Islet of Langerhans (tissue), 1 donor: ENCODE data around the gene PHLDA3.

ENCODE experiments used
- FAIRE-seq: peaks from one replicate; lab custom pipeline; 2011; peaks lifted over from hg19 to GRCh38; lab: Jason Lieb, UNC

The PHLDA3 gene

GRCh38 chr1:201429736-201430501 is 39.1 kb downstream of the PHLDA3 start:
- no peak for FAIRE-seq

GRCh38 chr1:201427963-201428362 is 41.0 kb downstream of the PHLDA3 start:
- no peak for FAIRE-seq

GRCh38 chr1:201426479-201427310 is 42.3 kb downstream of the PHLDA3 start:
- FAIRE-seq: no peak

GRCh38 chr1:201424146-201424545 is 44.8 kb downstream of the PHLDA3 start:
- no peak for FAIRE-seq

- no peak for FAIRE-seq
Observed at GRCh38 chr1:201423655-201424054, 45.3 kb downstream of the PHLDA3 start.

GRCh38 chr1:201422436-201423030 is 46.5 kb downstream of the PHLDA3 start:
- no peak for FAIRE-seq

- FAIRE-seq: no peak
Observed at GRCh38 chr1:201422026-201422425, 47.0 kb downstream of the PHLDA3 start.

GRCh38 chr1:201421041-201421440 is 47.9 kb downstream of the PHLDA3 start:
- FAIRE-seq: no peak

- no peak for FAIRE-seq
Observed at GRCh38 chr1:201420608-201421002, 48.4 kb downstream of the PHLDA3 start.

GRCh38 chr1:201419746-201420607 is 49.0 kb downstream of the PHLDA3 start:
- FAIRE-seq: no peak

GRCh38 chr1:201419256-201419655 is 49.7 kb downstream of the PHLDA3 start:
- no peak for FAIRE-seq

- no peak for FAIRE-seq
Observed at GRCh38 chr1:201418461-201418860, 50.5 kb downstream of the PHLDA3 start.
